HepG2 (cell line): ENCODE data around the gene OSCP1. TPM values are rescaled to one million over a fixed set of nuclear protein-coding genes. Genes with fewer than 3 reads are reported as not detected.

ENCODE experiments used
- ATAC-seq: fragments of 200-7000 bp; cut with Tn5 transposase; 3 replicates; pipeline ENCODE4 v1.9.1; 2020; ENCODE audit warnings: mild to moderate bottlenecking, moderate library complexity
- BruUV-seq: library from RNA; stranded (reverse); fragments of 400-500 nt; replicated peaks from 2 replicates; lab custom pipeline; 2021; lab: Mats Ljungman, UMichigan
- CTCF ChIA-PET: fragments of 300-600 bp; formaldehyde crosslinking; extraction: SDS; loops from one replicate; lab custom pipeline; 2021; ENCODE audit warnings: low total read pairs, inconsistent platforms, low intra/inter-chr PET ratio; lab: Yijun Ruan, JAX
- POLR2A ChIA-PET: fragments of 350-600 bp; sonication (Branson Sonifier 250); formaldehyde crosslinking; loops from one replicate; lab custom pipeline; 2020; ENCODE audit warnings: antibody characterized with exemption, inconsistent platforms; lab: Yijun Ruan, JAX
- DNase-seq: peaks from one replicate; pipeline ENCODE4 v3.0.0-alpha.2; 2015; ENCODE audit warnings: low spot score
- FAIRE-seq: peaks from 3 replicates; lab custom pipeline; 2011; peaks lifted over from hg19 to GRCh38; lab: Jason Lieb, UNC
- H2AFZ ChIP-seq: one replicate; pipeline ENCODE4 v1.6.1; 2011; ENCODE audit warnings: low read length, inconsistent platforms
- H3K27ac ChIP-seq: fragments of 300-600 bp; 3 replicates; pipeline ENCODE4 v1.8.0; 2011; ENCODE audit warnings: mixed run types, mild to moderate bottlenecking, mixed read lengths, low read length, inconsistent platforms; ENCODE audit not compliant: insufficient read depth; ENCODE audit errors: extremely low read length
- H3K27me3 ChIP-seq, 2 experiments: fragments of 200-600 bp in 1 of 2; 2 replicates in 1 of 2; 3 replicates in 1 of 2; pipeline versions ENCODE4 v1.6.0 to v1.8.0; 2011; ENCODE audit warnings: low read length in 2 of 2, mild to moderate bottlenecking in 2 of 2, moderate library complexity in 2 of 2, inconsistent platforms in 1 of 2; ENCODE audit not compliant: insufficient read depth in 2 of 2, control insufficient read depth in 1 of 2
- H3K36me3 ChIP-seq, 2 experiments: fragments of 200-600 bp in 1 of 2; replicated peaks in 1 of 2; 2 replicates in 1 of 2; 3 replicates in 1 of 2; pipeline versions ENCODE4 v1.5.1 to v1.8.0; 2011; ENCODE audit warnings: low read length in 2 of 2, inconsistent platforms in 1 of 2; ENCODE audit not compliant: insufficient read depth in 2 of 2, control insufficient read depth in 1 of 2
- H3K4me1 ChIP-seq: 2 replicates; pipeline ENCODE4 v1.5.1; 2012; ENCODE audit warnings: low read length, inconsistent platforms; ENCODE audit not compliant: insufficient read depth
- H3K4me2 ChIP-seq: 2 replicates; pipeline ENCODE4 v1.6.0; 2011; ENCODE audit warnings: low read depth, low read length, inconsistent platforms
- H3K4me3 ChIP-seq, 3 experiments: fragments of 200-600 bp in 1 of 3; sonication (generic), shearing (Covaris generic) in 1 of 3; replicated peaks in 1 of 3; 2 replicates each; pipeline ENCODE4 v1.5.1; 2011 to 2016; ENCODE audit warnings: low read length in 3 of 3, inconsistent platforms in 2 of 3, low read depth in 2 of 3, mild to moderate bottlenecking in 2 of 3, control low read depth in 1 of 3, mixed read lengths in 1 of 3; ENCODE audit not compliant: insufficient read depth in 1 of 3
- H3K79me2 ChIP-seq: one replicate; pipeline ENCODE4 v1.6.1; 2011; ENCODE audit warnings: low read length, inconsistent platforms; ENCODE audit not compliant: insufficient read depth
- H3K9ac ChIP-seq: 2 replicates; pipeline ENCODE4 v1.6.0; 2011; ENCODE audit warnings: mild to moderate bottlenecking, low read depth, low read length, inconsistent platforms; ENCODE audit not compliant: insufficient read depth
- H3K9me3 ChIP-seq: 2 replicates; pipeline ENCODE4 v1.5.1; 2012; ENCODE audit warnings: mild to moderate bottlenecking, low read length
- H4K20me1 ChIP-seq: 2 replicates; pipeline ENCODE4 v1.6.0; 2011; ENCODE audit warnings: inconsistent platforms, mild to moderate bottlenecking, low read length, moderate library complexity; ENCODE audit not compliant: insufficient read depth
- DNMT3B ChIP-seq: conservative IDR thresholded peaks from 2 replicates; pipeline ENCODE4 v1.6.1; 2016; ENCODE audit warnings: missing biosample characterization, control low read depth
- FOXK2 ChIP-seq: fragments of 450-650 bp; IDR thresholded peaks from 2 replicates; pipeline ENCODE4 v1.6.1; 2016
- KLF15 ChIP-seq: sonication (generic); formaldehyde crosslinking; IDR thresholded peaks from 2 replicates; pipeline ENCODE4 v1.8.1; 2023; ENCODE audit warnings: borderline replicate concordance, mild to moderate bottlenecking, inconsistent platforms, missing genetic modification reagents, mixed read lengths
- MED13 ChIP-seq: sonication (generic); formaldehyde crosslinking; IDR thresholded peaks from 2 replicates; pipeline ENCODE4 v1.5.0; 2020; ENCODE audit warnings: missing genetic modification reagents
- MXI1 ChIP-seq: IDR thresholded peaks from 3 replicates; pipeline ENCODE4 v1.6.1; 2012; ENCODE audit warnings: low read depth, low read length, inconsistent platforms, borderline replicate concordance
- MYNN ChIP-seq: sonication (generic); formaldehyde crosslinking; IDR thresholded peaks from 2 replicates; pipeline ENCODE4 v1.4.0; 2020; ENCODE audit warnings: mild to moderate bottlenecking, low read depth, missing genetic modification reagents
- PHF5A ChIP-seq: IDR thresholded peaks from one replicate; pipeline ENCODE4 v1.6.1; 2018; ENCODE audit warnings: low read depth, missing genetic modification reagents; ENCODE audit not compliant: unreplicated experiment
- REL ChIP-seq: sonication (generic); formaldehyde crosslinking; conservative IDR thresholded peaks from 2 replicates; pipeline ENCODE4 v1.8.0; 2022; ENCODE audit warnings: mild to moderate bottlenecking, missing genetic modification reagents, moderate library complexity
- SETDB1 ChIP-seq: sonication (generic); formaldehyde crosslinking; IDR thresholded peaks from 2 replicates; pipeline ENCODE4 v1.5.1; 2020; ENCODE audit warnings: missing genetic modification reagents, mild to moderate bottlenecking, borderline replicate concordance
- SRF ChIP-seq: IDR thresholded peaks from 2 replicates; pipeline ENCODE4 v1.6.1; 2011; ENCODE audit warnings: mild to moderate bottlenecking, low read depth, low read length, moderate library complexity
- TAF15 ChIP-seq: fragments of 200-400 bp; formaldehyde crosslinking; IDR thresholded peaks from one replicate; pipeline ENCODE4 v1.6.1; 2018; ENCODE audit warnings: mild to moderate bottlenecking, low read depth, low read length; ENCODE audit not compliant: poor library complexity, severe bottlenecking
- ZNF20 ChIP-seq: sonication (generic); formaldehyde crosslinking; IDR thresholded peaks from 2 replicates; pipeline ENCODE4 v1.4.0; 2020; ENCODE audit warnings: mild to moderate bottlenecking, moderate library complexity, missing genetic modification reagents
- ZNF382 ChIP-seq: sonication (generic); formaldehyde crosslinking; IDR thresholded peaks from 2 replicates; pipeline ENCODE4 v1.5.0; 2020; ENCODE audit warnings: missing genetic modification reagents, mild to moderate bottlenecking, borderline replicate concordance
- ZNF446 ChIP-seq: sonication (generic); formaldehyde crosslinking; IDR thresholded peaks from 2 replicates; pipeline ENCODE4 v1.5.0; 2020; ENCODE audit warnings: mild to moderate bottlenecking, missing genetic modification reagents
- ZNF572 ChIP-seq: sonication (generic); formaldehyde crosslinking; IDR thresholded peaks from 2 replicates; pipeline ENCODE4 v1.5.1; 2020; ENCODE audit warnings: mild to moderate bottlenecking, missing genetic modification reagents
- ZNF580 ChIP-seq: IDR thresholded peaks from 2 replicates; pipeline ENCODE4 v1.6.1; 2016; ENCODE audit warnings: low read depth, borderline replicate concordance
- ZNF761 ChIP-seq: sonication (generic); formaldehyde crosslinking; conservative IDR thresholded peaks from 2 replicates; pipeline ENCODE4 v1.4.0; 2020; ENCODE audit warnings: mild to moderate bottlenecking, missing genetic modification reagents
- ZSCAN20 ChIP-seq: sonication (generic); formaldehyde crosslinking; IDR thresholded peaks from 2 replicates; pipeline ENCODE4 v1.4.0; 2020; ENCODE audit warnings: missing genetic modification reagents, mild to moderate bottlenecking, borderline replicate concordance
- WGBS: methylation state at CpG from one replicate; pipeline ENCODE4 v1.1.6; 2017; ENCODE audit warnings: low lambda C conversion rate; 5-methylcytosine and 5-hydroxymethylcytosine counted together
- in situ Hi-C: cut with HindIII; loops from 2 replicates; pipeline ENCODE4 v1.10.0; 2017; ENCODE audit warnings: low pct_unique_long_range_greater_than_20kb; ENCODE audit not compliant: extremely low pct_ligation_motif_present
- intact Hi-C: fragments of 100-400 bp; cut with micrococcal nuclease; formaldehyde crosslinking; loops from one replicate; pipeline ENCODE4 v1.10.0; 2022; ENCODE audit not compliant: unreplicated experiment
- polyA plus RNA-seq, 8 experiments: library from polyadenylated mRNA; depleted of rRNA in 3 of 8; stranded (reverse) in 7 of 8; unstranded in 1 of 8; fragments of >200 nt; fragmentation: Illumina TruSeq in 4 of 8; extraction: Trizol in 4 of 8; gene quantifications; 2 replicates each; pipeline versions ENCODE4 v1.2.1 to v1.2.3, GENCODE V29; 2011 to 2016; ENCODE audit warnings: low read depth in 4 of 8, missing spikeins in 1 of 8, mixed read lengths in 1 of 8; ENCODE audit not compliant: insufficient read depth in 1 of 8
- total RNA-seq, 5 experiments: library from RNA; depleted of rRNA; stranded (reverse); fragments of >200 nt; fragmentation: Illumina TruSeq; extraction: Trizol; gene quantifications; 2 replicates each; pipeline ENCODE4 v1.2.3, GENCODE V29; 2016; ENCODE audit warnings: low read depth in 1 of 5
- TF ChIP-seq, protein P1 (sequence below): sonication (generic); formaldehyde crosslinking; IDR thresholded peaks from 2 replicates; pipeline ENCODE4 v1.8.1; 2023; ENCODE audit warnings: mild to moderate bottlenecking, inconsistent platforms, moderate library complexity, missing genetic modification reagents, borderline replicate concordance

OSCP1 gene
- total and polyA plus RNA-seq, 2 of the 13 experiments (the other 11 are each of a cell fraction or from before 2014, with no cell fraction given): 0.60 to 0.84 TPM

GRCh38 chr1:36419140-36419539, 31.1 kb downstream of the OSCP1 start:
- ATAC-seq (no peak), DNase-seq (no peak), FAIRE-seq (no peak)
- no peaks in the 10 kb centered on the region for H3K27me3 ChIP-seq
- H3K4me1 ChIP-seq: peaks cover 13% of the 10 kb centered on the region
- POLR2A ChIA-PET: interaction anchor here (1.8 kb wide), 1 partner anchor 32 kb away, joined by 6 read pairs; no protein-coding TSS in a partner anchor
- intact Hi-C loops (no loop called here), in situ Hi-C loops (no loop called here)
- no peaks in the 10 kb centered on the region for H3K79me2 ChIP-seq
- no peaks in the 10 kb centered on the region; a peak in 1 of 5 replicates for H3K36me3 ChIP-seq
- no TSS peak for BruUV-seq
- no peak overlapping the region for H3K9ac ChIP-seq
- H2AFZ ChIP-seq: no peak overlapping the region
- H3K27ac ChIP-seq: no peak overlapping the region
- 92% methylated on average over 3 of the region's 3 CpGs for WGBS
- H3K4me3 ChIP-seq: no peak overlapping the region
- CTCF ChIA-PET: no interaction called here
- H4K20me1 ChIP-seq: no peaks in the 10 kb centered on the region
- no peaks in the 10 kb centered on the region for H3K9me3 ChIP-seq
- no peak for TF ChIP-seq ZNF446 (CRISPR knock-in tag)
- TF ChIP-seq ZNF382 (CRISPR knock-in tag): no peak
- TF ChIP-seq MED13 (CRISPR knock-in tag): no peak
- TF ChIP-seq MYNN (CRISPR knock-in tag): no peak
- TF ChIP-seq DNMT3B (CRISPR knock-in tag): no peak
- no peak for TF ChIP-seq ZNF761 (CRISPR knock-in tag)
- no peak for TF ChIP-seq PHF5A
- no peak for TF ChIP-seq TAF15
- no peak for TF ChIP-seq FOXK2
- no peak for TF ChIP-seq MXI1
- no peak for TF ChIP-seq ZNF20
- TF ChIP-seq, protein P1, sequence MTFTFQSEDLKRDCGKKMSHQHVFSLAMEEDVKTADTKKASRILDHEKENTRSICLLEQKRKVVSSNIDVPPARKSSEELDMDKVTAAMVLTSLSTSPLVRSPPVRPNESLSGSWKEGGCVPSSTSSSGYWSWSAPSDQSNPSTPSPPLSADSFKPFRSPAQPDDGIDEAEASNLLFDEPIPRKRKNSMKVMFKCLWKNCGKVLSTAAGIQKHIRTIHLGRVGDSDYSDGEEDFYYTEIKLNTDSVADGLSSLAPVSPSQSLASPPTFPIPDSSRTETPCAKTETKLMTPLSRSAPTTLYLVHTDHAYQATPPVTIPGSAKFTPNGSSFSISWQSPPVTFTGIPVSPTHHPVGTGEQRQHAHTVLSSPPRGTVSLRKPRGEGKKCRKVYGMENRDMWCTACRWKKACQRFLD: no peak
- no peak for TF ChIP-seq SETDB1 (CRISPR knock-in tag)
- TF ChIP-seq REL (CRISPR knock-in tag): no peak
- no peak for TF ChIP-seq ZNF580
- no peak for TF ChIP-seq SRF
- TF ChIP-seq KLF15: no peak
- no peak for TF ChIP-seq ZNF572
- TF ChIP-seq ZSCAN20 (CRISPR knock-in tag): no peak
- H3K4me2 ChIP-seq: no peak overlapping the region
